Stimulated activated CD4-positive, alpha-beta T cell treated with anti-CD3 and anti-CD28 coated beads, TNF-alpha, amount 100 ng/mL, for 1 hour (primary cell): ENCODE measurements around the gene ADAMTS16.

Source experiments
- DNase-seq, 3 donors: peaks; one replicate each; pipeline ENCODE4 v3.0.0-alpha.2; 2020; ENCODE audit warnings: low read depth in 3 of 3, low spot score in 1 of 3

Gene ADAMTS16

GRCh38 chr5:5141339-5141599 is 1.1 kb downstream of the ADAMTS16 start:
- DNase-seq, result no peak

DNA sequence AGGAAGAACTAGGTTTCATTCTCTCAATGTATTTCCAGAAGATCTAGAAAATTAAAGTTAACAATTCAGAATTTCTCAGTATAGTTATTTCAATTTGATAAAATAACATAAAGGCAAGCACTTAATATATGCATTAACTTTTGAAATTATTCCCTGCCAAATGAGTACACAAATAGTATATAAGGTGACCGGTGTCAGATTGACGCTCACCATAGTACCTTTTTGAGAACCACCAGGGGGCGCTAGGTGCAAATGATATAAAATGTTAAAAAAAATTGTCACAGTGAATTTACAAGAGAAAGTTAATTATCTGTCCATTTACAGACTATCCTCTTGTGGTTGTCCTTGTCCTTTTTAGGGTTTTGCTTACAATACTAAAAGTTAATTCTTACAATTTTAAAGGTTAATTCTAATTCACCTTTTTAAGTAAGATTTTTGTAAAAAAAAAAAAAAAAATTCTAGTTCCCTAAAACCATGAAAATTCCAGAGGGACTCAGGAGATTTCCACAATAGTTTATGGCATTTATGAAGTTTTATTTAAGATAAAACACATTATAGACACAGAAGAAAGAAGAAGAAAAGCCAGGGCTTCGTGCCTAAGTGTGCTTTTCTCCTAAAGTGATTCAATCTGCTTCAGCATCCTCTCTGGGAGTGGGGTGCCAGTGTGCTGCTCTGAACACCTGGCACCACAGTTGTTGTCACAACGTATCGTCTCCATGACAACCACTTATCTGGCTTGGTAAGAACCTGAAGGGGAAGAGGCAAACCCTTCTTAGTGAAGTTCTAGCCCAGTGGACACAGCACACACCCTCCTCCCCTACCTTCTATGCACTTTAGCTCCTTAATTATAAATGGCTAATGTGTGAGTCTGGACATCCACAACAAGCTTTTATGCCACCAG is 1.7 kb downstream of the ADAMTS16 start:
- peak in 2 of 3 donors; percentile 14 to 17 for DNase-seq

DNA sequence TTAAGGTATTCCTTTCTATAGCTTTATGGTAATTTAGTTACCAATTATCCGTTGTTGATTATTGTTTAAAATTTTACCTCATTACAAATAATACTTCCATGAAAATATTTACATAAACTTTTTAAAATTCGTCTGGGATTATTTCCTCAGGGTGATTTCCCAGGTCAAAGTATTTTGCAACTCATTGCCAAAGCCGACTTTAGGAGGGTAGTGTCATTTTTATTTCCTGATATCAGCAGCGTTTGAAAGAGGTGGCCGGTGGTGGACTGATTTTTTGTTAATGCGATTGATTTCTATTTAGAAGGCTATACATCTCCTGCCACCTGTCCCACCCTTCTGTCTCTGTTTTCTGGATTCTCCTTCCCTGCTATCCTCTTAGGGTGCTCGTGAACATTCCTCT is 4.3 kb downstream of the ADAMTS16 start:
- DNase-seq, result no peak

DNA sequence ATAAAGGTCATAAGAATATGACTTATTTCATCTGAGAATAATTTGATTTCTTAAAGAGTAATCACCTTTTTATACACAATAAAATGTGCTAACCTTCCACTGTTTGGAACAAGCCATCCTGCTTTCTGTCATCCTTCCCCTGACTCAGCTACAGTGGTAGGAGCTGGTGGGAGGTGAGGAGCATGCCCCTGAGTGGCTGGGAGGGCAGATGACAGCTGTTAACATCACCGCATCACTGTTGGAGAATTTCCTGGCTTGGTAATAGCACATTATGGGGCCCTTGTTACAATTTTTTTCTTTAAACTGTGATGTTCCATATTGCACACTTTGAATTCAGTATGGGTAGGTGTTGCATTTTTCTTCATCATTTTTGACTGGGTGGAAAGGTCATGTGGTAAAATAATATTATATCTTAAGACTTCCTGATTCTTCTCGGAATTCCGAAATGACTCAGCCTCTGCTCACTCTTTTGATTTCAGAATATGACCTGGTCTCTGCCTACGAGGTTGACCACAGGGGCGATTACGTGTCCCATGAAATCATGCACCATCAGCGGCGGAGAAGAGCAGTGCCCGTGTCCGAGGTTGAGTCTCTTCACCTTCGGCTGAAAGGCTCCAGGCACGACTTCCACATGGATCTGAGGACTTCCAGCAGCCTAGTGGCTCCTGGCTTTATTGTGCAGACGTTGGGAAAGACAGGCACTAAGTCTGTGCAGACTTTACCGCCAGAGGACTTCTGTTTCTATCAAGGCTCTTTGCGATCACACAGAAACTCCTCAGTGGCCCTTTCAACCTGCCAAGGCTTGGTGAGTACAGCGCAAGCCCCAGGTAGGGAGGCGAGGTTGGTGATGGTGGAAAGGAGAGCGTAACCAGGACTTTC is 5.8 kb downstream of the ADAMTS16 start:
- DNase-seq, result no peak

GRCh38 chr5:5146530-5147160 is 6.5 kb downstream of the ADAMTS16 start:
- DNase-seq, result no peak

GRCh38 chr5:5149154-5149553 is 9.0 kb downstream of the ADAMTS16 start:
- DNase-seq, result no peak

- no peak for DNase-seq
Measured at GRCh38 chr5:5150667-5151066, 10.5 kb downstream of the ADAMTS16 start.

DNA sequence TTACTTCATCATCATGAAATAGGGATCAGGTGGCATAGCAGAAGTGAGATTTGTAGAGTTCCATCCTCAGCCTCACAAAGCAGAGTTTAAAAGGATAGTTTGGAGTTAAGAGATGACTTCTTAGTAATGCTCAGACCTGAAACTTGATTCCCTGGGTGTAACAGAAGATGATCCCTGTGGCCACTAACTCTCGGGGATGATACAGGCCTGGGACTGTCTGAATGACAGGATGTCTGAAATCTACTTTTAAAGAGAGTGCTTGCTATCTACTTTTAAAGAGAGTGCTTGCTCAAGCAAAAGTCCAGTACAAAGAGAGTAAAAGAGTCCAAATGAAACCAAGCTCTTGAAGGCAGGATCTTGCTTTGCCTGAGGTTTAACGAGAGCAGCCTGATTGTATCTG is 14.6 kb downstream of the ADAMTS16 start:
- no peak for DNase-seq

- DNase-seq, result no peak
Measured at GRCh38 chr5:5155617-5156016, 15.5 kb downstream of the ADAMTS16 start.

- DNase-seq, result no peak
Measured at GRCh38 chr5:5156471-5157082, 16.4 kb downstream of the ADAMTS16 start.

- DNase-seq, result no peak
Measured at GRCh38 chr5:5158472-5158895, 18.4 kb downstream of the ADAMTS16 start.

DNA sequence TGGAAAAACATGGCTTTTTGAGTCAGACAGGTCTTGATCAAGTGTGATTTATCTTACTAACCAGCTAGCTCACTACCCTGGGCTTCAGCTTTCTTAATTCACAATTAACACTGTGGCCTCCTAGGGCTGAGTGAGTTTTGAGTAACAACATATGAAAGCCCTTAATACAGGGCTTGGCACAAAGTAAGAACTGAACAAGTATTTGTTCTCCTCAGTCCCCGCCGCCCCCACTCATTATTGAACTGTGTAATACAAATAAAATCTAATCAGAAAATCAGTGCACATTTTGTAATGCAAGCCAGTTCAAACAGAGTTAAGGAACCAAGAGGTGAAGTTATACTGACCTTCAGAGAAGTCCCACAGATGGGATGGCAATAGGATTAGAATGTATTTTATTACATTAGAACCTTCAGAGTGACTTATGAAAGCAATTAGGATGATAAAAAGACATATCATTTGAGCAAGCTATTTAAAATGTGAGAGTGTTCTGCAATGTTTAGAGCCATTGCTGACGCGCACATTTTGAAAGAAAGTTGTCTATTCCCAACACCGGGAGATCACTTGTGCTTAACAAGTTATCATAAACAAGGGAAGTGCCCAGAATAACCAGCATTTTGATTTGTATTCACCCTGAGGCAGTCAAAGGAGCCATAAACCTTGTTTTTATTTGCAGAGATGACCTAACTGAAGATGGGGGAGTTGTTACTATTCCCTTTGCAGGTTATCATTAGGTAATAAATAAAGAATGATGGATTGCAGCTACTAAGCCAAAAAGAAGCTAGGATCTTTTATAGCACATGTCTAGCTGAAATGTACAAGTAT is 19.4 kb downstream of the ADAMTS16 start:
- no peak for DNase-seq

GRCh38 chr5:5164163-5164562 is 24.0 kb downstream of the ADAMTS16 start:
- no peak for DNase-seq

GRCh38 chr5:5165541-5166002 is 25.4 kb downstream of the ADAMTS16 start:
- no peak for DNase-seq

DNA sequence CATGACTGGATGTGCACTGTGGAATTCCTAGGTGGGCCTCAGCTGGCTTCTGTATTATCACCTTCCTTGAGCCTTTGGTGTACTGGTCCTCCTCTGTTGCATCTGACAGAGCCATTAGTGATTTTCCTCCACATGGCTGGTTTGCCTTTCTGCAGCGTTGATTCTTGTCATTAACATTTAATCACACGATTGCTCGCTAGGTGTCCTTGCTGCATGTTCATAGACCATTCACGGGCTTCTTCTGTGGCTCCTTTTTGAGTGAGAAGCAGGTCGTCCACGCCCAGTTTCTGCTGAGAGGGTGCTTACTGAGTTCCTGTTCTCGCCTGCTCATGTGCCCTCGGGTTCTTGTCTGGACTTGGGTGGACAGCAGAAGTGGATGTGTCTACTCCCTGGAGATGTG is 29.3 kb downstream of the ADAMTS16 start:
- DNase-seq, result no peak

- DNase-seq, result no peak
Measured at GRCh38 chr5:5178136-5178535, 38.0 kb downstream of the ADAMTS16 start.

DNA sequence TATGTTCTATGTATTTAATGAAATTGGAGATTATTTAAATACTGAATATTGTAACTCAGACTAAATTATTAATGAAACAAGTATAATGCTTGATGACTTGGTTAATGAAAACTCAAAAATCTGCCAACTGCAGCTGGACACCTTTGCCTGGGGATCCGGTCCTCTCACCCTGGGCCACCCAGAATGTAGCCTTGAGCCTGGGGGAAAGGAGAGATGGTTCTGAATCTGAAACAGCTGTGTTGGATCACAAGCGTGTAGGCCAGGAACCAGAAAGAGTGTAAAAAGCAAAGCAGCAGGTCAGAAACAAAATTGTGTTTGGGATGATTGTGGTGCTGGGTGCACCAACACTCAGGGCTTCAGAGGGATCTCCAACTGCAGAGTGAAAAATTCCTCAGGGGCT is 38.5 kb downstream of the ADAMTS16 start:
- DNase-seq, result no peak

DNA sequence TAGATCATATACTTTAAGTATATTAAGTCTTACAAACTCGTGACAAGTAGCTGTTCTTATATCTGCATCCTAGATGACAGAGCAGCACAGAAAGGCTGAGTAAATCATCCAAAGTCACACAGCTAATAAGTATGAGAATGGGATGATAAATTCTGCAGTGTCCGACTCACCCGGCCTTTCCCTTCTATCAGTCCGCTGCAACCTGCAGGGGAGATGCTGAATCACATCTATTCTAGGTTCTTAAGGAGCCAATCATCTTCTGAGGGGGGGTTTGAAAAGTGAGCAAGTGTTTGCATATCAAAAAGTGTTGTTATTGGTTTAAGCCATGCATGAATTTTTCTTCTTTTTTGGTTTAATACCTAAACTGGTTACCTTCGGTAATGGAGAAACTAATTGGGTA is 38.9 kb downstream of the ADAMTS16 start:
- DNase-seq, result no peak

DNA sequence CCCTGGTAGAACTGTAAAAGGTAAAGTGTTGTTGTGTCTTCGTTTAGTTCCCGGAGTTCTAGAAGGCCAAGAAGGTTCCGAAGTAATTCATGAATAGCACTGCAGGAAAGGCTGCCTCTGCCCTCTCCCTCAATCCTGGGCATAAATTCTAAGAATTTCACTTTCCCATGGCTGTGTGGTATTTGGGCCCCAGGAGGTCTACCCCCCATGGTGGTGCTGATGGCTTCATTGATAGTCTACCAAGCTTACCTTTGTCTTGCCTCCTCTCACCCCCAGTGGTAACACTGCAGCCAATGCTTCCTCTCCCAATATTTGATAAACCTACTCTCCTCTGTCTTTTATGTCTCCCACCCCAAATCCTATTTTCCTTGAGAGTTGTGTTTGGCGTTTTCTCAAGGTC is 39.5 kb downstream of the ADAMTS16 start:
- DNase-seq, result no peak

GRCh38 chr5:5181650-5182324 is 41.7 kb downstream of the ADAMTS16 start:
- no peak for DNase-seq
